ENCODE results near the gene CIROP. TPM values are rescaled to one million over a fixed set of nuclear protein-coding genes. Genes with fewer than 3 reads are reported as not detected.

Gene CIROP, protein sequence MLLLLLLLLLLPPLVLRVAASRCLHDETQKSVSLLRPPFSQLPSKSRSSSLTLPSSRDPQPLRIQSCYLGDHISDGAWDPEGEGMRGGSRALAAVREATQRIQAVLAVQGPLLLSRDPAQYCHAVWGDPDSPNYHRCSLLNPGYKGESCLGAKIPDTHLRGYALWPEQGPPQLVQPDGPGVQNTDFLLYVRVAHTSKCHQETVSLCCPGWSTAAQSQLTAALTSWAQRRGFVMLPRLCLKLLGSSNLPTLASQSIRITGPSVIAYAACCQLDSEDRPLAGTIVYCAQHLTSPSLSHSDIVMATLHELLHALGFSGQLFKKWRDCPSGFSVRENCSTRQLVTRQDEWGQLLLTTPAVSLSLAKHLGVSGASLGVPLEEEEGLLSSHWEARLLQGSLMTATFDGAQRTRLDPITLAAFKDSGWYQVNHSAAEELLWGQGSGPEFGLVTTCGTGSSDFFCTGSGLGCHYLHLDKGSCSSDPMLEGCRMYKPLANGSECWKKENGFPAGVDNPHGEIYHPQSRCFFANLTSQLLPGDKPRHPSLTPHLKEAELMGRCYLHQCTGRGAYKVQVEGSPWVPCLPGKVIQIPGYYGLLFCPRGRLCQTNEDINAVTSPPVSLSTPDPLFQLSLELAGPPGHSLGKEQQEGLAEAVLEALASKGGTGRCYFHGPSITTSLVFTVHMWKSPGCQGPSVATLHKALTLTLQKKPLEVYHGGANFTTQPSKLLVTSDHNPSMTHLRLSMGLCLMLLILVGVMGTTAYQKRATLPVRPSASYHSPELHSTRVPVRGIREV
- not detected for total RNA-seq

DNA sequence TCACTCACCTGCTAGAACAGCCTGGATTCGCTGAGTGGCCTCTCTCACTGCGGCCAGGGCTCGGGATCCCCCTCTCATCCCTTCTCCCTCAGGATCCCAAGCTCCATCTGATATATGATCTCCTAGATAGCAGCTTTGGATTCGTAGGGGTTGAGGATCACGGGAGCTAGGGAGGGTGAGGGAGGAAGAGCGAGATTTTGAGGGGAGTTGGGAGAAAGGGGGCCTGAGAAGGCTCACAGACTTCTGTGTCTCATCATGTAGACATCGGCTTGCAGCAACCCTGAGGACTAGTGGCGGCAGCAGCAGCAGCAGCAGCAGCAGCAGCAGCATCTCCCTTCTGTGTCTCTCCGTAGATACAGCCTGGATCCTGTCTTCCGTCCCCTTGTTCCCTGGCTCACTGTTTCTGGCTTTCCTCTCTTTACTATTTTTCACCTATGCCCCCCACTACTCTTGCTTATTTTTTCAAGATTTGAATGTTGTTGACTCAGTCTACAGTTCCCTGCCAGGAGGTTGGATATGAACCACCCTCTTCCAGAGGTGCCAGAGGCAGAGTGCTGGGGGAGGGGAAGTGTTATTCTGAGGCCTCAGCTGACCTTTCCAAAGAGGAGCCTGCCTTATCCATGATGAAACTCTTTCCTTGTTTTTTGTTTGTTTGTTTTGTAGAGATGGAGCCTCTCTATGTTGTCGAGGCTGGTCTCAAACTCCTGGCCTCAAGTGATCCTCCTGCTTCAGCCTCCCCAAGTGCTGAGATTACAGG is at the start of gene CIROP:
CIROP (minus strand) TSS at position 399 of the 757 bp plus-strand sequence; CDS start at position 330, 69 bp downstream.
- Mint-ChIP-seq H3K4me1 (peaks cover 2% of the 10 kb centered on the region), H3K36me3 (ENCODE audit: low read depth) (no peaks in the 10 kb centered on the region), H3K27me3 (no peaks in the 10 kb centered on the region), H3K4me3 (no peak within 1 kb of the TSS), H3K9me3 (no peaks in the 10 kb centered on the region), H3K27ac (no peak within 1 kb of the TSS)
- no peak for DNase-seq
- CTCF ChIA-PET: interaction anchor here (1.5 kb wide), 1 partner anchor 16 kb away, joined by 4 read pairs; no protein-coding TSS in a partner anchor
- POLR2A ChIA-PET: no interaction called here

DNA sequence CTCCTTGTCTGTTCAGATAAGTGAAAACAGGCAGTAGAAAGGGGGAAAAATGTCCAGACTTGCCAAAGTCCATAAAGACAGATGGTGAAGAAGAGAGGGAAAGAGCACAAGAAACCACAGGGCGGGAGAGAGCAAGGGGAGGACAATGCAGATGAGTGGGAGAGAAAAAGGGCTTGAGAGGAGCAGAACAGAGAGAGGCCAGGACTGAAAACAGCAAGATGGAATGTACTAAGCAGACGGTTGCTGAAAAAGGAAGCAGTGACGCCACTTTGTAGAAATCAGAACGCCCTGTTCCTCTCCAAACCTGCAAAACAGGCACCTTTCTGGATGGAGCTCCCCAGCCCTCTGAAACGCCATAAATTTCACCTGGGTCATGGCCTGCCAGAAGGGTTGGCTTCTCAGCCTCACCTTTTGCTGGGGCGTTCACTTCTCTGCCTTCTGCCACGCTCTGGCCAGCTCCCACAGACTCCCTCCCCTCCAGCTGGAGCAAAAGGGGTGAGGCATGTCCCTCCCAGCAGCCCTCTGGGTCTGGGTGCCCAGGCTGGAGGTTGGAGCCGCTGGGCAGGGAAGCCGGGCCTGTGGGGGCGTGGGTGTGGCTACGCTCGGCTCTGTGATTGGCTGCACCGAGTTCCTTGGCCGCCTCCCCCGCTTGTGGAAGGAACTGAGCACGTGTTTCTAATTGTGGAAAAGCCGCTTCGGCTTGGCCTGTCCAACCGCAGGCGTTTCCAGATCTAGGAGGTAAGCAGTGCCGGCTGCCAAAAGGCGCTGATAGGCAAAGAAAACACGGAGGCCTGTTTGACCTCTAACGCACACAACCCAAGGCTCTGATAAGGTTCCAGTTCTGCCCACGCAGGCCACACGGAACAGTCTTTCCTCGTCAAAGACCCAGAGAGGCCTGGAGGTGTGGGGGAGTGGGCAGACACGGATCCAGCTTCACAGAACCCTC is 49.3 kb upstream of the CIROP start:
- H3K27ac Mint-ChIP-seq: no peak overlapping the region
- peaks cover 23% of the 10 kb centered on the region for H3K4me1 Mint-ChIP-seq
- POLR2A ChIA-PET: no interaction called here
- no peak overlapping the region for H3K4me3 Mint-ChIP-seq
- CTCF ChIA-PET: no interaction called here
- DNase-seq: no peak
- H3K27me3 Mint-ChIP-seq: peaks cover 17% of the 10 kb centered on the region
- no peaks in the 10 kb centered on the region for H3K9me3 Mint-ChIP-seq
- H3K36me3 Mint-ChIP-seq (ENCODE audit: low read depth): no peaks in the 10 kb centered on the region

DNA sequence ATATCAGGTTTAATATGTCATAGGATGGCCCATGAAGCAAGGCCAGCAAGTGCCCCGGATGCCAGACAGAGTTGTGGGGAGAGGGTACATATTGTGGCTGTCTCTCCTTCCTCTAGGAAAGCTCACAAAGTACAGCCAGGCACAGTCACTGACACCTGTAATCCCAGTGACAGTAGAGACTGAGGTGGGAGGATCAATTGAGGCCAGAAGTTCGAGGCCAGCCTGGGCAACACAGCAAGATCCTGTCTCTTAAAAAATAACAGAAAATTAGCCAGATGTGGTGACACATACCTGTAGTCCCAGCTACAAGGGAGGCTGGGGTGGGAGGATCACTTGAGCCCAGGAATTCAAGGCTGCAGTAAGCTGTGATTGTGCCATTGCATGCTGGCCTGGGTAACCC is 46.6 kb upstream of the CIROP start:
- Mint-ChIP-seq H3K4me1 (peaks cover 23% of the 10 kb centered on the region), H3K4me3 (no peak overlapping the region), H3K9me3 (no peaks in the 10 kb centered on the region), H3K27me3 (peaks cover 4% of the 10 kb centered on the region), H3K36me3 (ENCODE audit: low read depth) (no peaks in the 10 kb centered on the region), H3K27ac (no peak overlapping the region)
- DNase-seq: no peak
- ChIA-PET POLR2A (no interaction called here), CTCF (interaction anchor here (0.6 to 1.3 kb wide), 3 partner anchors 8 to 238 kb away, joined by 3 read pairs; no protein-coding TSS in a partner anchor)

DNA sequence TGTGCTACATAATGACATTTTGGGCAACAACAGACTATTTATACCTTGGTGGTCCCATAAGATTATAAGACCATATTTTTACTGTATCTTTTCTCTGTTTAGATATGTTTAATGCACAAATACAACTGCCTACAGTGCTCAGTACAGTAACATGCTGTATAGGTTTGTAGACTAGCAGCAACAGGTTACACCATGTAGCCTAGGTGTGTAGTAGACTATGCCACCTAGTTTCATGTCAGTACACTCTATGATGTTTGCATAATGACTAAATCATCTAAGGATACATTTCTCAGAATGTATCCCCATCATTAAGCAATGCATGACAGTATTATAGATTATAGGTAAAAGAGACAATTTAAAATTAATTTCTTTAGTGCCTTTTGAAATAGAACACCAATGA is 45.0 kb upstream of the CIROP start:
- POLR2A ChIA-PET: no interaction called here
- Mint-ChIP-seq H3K4me3 (no peak overlapping the region), H3K27me3 (peaks cover 6% of the 10 kb centered on the region), H3K9me3 (no peaks in the 10 kb centered on the region), H3K4me1 (peaks cover 15% of the 10 kb centered on the region), H3K27ac (no peak overlapping the region), H3K36me3 (ENCODE audit: low read depth) (no peaks in the 10 kb centered on the region)
- CTCF ChIA-PET: interaction anchor here (1.5 kb wide), 1 partner anchor 29 kb away, joined by 5 read pairs; no protein-coding TSS in a partner anchor
- no peak for DNase-seq

DNA sequence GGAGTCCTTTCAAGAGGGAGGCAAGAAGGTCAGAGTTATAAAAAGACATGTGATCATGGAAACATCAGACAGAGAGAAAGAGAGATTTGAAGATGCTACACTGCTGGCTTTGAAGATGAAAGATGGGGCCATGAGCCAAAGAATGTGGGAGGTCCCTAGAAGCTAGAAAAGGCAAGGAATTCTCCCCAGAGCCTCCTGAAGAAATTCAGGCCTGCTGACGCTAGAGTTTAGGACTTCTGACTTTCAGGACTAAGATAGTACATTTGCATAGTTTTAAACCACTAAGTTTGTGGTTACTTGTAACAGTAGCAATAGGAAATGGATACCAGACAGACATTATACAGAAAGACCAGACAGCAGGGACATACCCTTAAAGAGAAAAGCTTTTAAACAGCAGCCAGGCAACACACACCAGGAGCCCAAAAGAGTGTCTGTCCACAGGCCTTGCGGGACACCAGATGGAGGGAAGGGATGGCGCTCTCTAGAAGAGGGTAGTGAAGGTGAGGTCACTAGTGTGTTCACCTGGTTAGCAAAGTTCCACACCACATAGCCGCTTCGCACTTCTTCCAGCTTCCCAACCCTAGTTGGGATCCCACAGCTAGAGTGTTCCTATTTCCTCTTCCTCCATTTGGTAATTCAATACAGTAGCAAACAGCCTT is 43.9 kb upstream of the CIROP start:
- CTCF ChIA-PET: interaction anchor here (1.5 kb wide), 1 partner anchor 28 kb away, joined by 5 read pairs; no protein-coding TSS in a partner anchor
- no peak overlapping the region for H3K27ac Mint-ChIP-seq

DNA sequence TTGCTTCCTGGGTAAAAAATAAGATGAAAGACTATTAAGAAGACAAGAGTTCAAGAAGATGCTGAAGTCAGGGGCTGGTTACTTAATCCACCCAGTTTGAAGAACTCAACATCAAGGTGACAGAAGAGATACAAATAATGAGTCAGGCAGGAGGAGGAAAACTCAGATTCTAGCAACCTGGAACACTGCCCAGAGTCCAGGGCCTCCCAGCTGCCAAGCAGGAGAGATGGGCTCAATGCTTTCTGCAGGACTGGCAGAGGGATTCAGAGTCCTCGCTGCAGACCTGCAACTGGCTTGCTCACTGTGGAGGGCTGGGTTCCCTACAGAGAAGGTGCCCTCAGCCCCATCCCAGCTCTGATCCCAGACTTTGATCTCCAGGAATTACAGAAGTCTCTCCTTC is 42.9 kb upstream of the CIROP start:
- ChIA-PET POLR2A (no interaction called here), CTCF (no interaction called here)
- peaks cover 13% of the 10 kb centered on the region for H3K27me3 Mint-ChIP-seq
- no peaks in the 10 kb centered on the region for H3K36me3 Mint-ChIP-seq (ENCODE audit: low read depth)
- H3K4me3 Mint-ChIP-seq: no peak overlapping the region
- no peaks in the 10 kb centered on the region for H3K9me3 Mint-ChIP-seq
- DNase-seq: no peak
- H3K4me1 Mint-ChIP-seq: no peaks in the 10 kb centered on the region
- H3K27ac Mint-ChIP-seq: no peak overlapping the region

More for the DNA sequence above, 43.9 kb upstream of the CIROP start:
- Mint-ChIP-seq H3K4me3 (no peak overlapping the region), H3K27me3 (peaks cover 9% of the 10 kb centered on the region), H3K4me1 (peaks cover 6% of the 10 kb centered on the region), H3K36me3 (ENCODE audit: low read depth) (no peaks in the 10 kb centered on the region), H3K9me3 (no peaks in the 10 kb centered on the region)
- POLR2A ChIA-PET: no interaction called here
- DNase-seq: no peak

DNA sequence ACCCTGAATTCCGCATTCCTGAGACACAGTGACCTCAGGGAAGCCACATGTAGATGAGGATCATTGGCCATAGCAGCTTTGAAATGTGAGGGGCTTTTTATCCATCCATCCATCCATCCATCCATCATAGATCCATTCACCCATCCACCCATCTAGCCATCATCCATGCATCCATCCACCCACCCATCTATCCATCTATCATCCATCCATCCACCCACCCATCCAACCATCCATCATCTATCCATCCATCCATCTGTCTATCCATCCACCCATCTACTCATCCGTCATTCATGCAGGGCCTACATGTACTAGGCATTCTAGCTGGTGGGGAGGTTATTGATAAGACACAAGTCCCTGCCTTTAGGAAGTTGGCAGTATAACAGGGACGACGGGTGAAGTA is 42.2 kb upstream of the CIROP start:
- H3K9me3 Mint-ChIP-seq: no peaks in the 10 kb centered on the region
- no peak for DNase-seq
- CTCF ChIA-PET: no interaction called here
- no peak overlapping the region for H3K27ac Mint-ChIP-seq
- no peak overlapping the region for H3K4me3 Mint-ChIP-seq
- H3K36me3 Mint-ChIP-seq (ENCODE audit: low read depth): no peaks in the 10 kb centered on the region
- peaks cover 13% of the 10 kb centered on the region for H3K27me3 Mint-ChIP-seq
- POLR2A ChIA-PET: no interaction called here
- no peaks in the 10 kb centered on the region for H3K4me1 Mint-ChIP-seq

DNA sequence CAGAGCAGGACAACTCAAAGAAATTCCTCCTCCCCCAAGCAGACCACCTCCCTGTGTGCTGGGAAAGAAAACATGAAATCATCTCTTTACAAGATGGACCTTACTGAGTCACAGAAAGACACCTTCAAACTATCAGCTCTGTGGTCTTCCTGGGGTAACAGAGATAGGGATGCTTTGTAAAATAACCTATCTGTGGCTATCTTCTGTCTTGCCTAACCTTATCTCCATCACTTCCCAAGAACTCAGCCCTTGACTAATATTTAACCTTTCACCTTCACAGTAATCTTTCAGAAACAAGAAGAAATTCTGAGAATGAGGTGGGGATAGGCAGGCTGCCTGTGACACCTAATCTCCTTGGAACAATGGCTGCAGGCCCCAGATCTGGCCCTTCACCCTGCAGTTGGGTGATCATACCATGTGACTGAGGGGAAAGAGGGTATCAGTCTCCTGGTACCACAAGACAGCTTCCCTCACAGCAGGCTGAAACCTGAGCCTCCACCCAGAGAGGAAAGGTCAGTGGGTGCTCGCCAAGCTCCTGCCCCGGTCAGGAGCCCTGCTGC is 41.6 kb upstream of the CIROP start:
- CTCF ChIA-PET: no interaction called here
- Mint-ChIP-seq H3K4me3 (no peak overlapping the region), H3K9me3 (no peaks in the 10 kb centered on the region), H3K27ac (no peak overlapping the region), H3K36me3 (ENCODE audit: low read depth) (no peaks in the 10 kb centered on the region), H3K4me1 (no peaks in the 10 kb centered on the region), H3K27me3 (peaks cover 14% of the 10 kb centered on the region)
- POLR2A ChIA-PET: interaction anchor here (0.6 kb wide), 1 partner anchor 142 kb away, joined by 3 read pairs; no protein-coding TSS in a partner anchor
- no peak for DNase-seq

DNA sequence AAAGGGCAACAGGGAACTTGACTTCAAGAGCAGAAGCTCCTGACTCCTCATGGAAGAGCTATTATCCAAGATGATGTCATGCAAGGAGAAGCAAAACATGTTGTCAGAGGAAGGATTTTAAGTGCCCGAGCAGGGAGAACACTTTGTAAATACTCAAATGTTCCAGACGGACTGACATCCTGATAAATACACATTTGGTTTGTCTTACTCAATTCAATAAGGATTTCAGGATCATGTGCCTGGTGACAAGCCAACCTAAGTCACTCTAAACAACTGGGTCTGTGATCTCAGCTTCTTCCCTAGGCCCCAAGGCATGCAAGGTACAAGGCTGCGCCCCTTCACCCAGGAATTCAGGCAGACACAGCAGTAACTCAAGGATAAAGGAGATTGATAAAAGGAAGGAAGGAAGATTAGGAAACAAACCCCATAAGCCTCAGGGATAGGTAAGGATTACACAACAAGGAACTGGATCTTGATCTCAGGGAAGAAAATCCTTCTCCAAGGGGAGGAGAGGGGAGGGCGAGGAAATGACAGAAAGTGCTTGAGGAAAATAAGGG is 41.1 kb upstream of the CIROP start:
- H3K36me3 Mint-ChIP-seq (ENCODE audit: low read depth): no peaks in the 10 kb centered on the region
- H3K4me1 Mint-ChIP-seq: no peaks in the 10 kb centered on the region
- CTCF ChIA-PET: interaction anchor here (0.6 kb wide), 1 partner anchor 1761 kb away, joined by 4 read pairs; no protein-coding TSS in a partner anchor
- H3K27me3 Mint-ChIP-seq: peaks cover 14% of the 10 kb centered on the region
- no peaks in the 10 kb centered on the region for H3K9me3 Mint-ChIP-seq
- DNase-seq: no peak
- POLR2A ChIA-PET: interaction anchor here (0.6 kb wide), 1 partner anchor 142 kb away, joined by 3 read pairs; no protein-coding TSS in a partner anchor
- H3K4me3 Mint-ChIP-seq: no peak overlapping the region
- H3K27ac Mint-ChIP-seq: no peak overlapping the region

DNA sequence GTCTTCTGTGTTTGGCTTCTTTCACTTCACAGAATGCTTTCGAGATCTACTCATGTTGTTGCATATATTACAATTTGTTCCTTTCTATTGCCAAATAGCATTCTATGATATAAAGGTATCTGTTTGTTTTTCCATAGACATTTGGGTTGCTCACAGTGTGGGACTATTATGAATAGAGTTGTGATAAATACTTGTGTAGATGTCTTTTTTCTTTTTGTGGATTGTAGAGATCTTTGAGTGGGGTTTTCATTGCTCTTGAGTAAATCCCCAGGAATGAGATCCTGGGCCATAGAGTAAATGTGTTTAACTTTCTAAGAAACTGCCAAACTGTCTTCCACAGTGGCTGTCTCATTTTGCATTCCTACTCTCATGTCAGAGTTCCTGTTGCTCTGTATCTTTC is 39.1 kb upstream of the CIROP start:
- H3K36me3 Mint-ChIP-seq (ENCODE audit: low read depth): no peaks in the 10 kb centered on the region
- H3K9me3 Mint-ChIP-seq: no peaks in the 10 kb centered on the region
- H3K27me3 Mint-ChIP-seq: peaks cover 10% of the 10 kb centered on the region
- CTCF ChIA-PET: interaction anchor here (1.3 kb wide), 1 partner anchor 43 kb away, joined by 5 read pairs; no protein-coding TSS in a partner anchor
- POLR2A ChIA-PET: no interaction called here
- H3K4me1 Mint-ChIP-seq: no peaks in the 10 kb centered on the region
- no peak overlapping the region for H3K4me3 Mint-ChIP-seq
- H3K27ac Mint-ChIP-seq: no peak overlapping the region
- no peak for DNase-seq

DNA sequence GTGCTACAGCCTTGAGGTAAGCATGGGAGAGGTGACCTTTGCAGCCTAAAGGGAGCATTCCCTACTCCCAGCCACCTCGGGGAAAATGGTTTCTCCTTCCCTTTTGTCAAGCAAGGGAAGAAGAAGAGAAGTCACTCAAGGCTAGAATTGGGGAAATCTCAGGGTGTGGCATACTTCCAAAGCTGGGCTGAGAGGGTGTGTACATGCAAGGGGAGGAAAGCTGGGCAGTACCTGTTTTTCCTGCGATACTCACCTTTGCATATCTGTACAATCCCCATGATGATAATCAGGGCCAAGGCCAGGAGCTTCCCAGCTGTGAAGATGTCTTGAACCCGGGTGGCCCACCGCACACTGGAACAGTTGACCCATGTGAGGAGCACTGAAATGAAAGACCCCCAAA is 38.0 kb upstream of the CIROP start:
- Mint-ChIP-seq H3K27me3 (peaks cover 10% of the 10 kb centered on the region), H3K4me1 (no peaks in the 10 kb centered on the region), H3K27ac (no peak overlapping the region), H3K9me3 (no peaks in the 10 kb centered on the region), H3K36me3 (ENCODE audit: low read depth) (no peaks in the 10 kb centered on the region), H3K4me3 (no peak overlapping the region)
- CTCF ChIA-PET: interaction anchor here (1.3 to 1.5 kb wide), 2 partner anchors 9 to 44 kb away, joined by 3 to 5 read pairs; no protein-coding TSS in a partner anchor
- POLR2A ChIA-PET: no interaction called here
- no peak for DNase-seq
